NOMO-1 treated with DMSO at 0.1 percent for 48 hours (cell line): ENCODE data around the gene OTOF.

Experiments used
- DNase-seq: peaks from one replicate; lab custom pipeline; 2025; ENCODE audit not compliant: unreplicated experiment; lab: John Stamatoyannopoulos, UW

OTOF gene

GRCh38 chr2:26477911-26478253 is at the start of gene OTOF:
TSS of gene OTOF (minus strand) at chr2:26478124.
- no peak for DNase-seq

DNA sequence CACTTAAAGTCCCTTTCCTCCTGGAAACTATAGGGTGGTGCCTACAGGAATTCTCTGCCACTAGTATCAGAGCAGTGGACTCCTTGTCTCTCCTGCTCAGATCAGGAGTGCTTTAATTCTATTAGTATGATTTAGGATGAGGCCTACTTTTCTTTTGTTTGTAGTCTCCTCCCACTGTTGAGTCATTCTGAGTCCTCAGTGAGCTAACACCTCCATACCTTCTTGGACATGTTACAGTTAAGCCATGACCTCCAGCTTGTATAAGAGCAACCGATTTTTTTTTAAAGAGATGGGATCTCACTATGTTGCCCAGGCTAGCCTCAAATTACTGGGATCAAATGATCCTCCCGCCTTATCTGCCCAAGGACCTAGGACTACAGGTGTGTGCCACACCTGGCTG is 48.7 kb upstream of the OTOF start:
- no peak for DNase-seq

- DNase-seq = no peak
Measured at GRCh38 chr2:26526105-26526504, 48.2 kb upstream of the OTOF start.

- DNase-seq = no peak
Measured at GRCh38 chr2:26523750-26524149, 45.8 kb upstream of the OTOF start.

DNA sequence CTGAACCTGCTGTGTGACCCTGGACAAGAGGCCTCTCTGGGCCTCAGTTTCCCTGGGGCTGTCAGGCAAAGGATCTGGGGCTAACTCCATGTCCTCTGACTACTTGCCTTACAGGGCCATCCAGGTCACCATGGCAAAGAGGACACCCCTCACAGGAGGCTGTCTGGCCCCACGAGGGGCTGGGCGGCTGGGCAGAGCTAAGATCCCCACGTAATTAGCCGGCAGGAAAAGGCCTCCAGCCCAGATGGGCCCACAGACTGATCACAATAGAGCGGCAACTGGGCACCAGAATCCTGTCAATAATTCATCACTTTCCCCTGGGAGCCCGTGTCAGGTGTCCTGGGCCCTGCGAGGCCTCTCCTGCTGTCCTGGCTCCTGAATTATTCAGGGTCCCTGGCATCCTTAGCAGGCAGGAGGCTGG is 44.8 kb upstream of the OTOF start:
- DNase-seq = no peak

GRCh38 chr2:26522325-26522724 is 44.4 kb upstream of the OTOF start:
- no peak for DNase-seq

- no peak for DNase-seq
Measured at GRCh38 chr2:26521913-26522180, 43.9 kb upstream of the OTOF start.

DNA sequence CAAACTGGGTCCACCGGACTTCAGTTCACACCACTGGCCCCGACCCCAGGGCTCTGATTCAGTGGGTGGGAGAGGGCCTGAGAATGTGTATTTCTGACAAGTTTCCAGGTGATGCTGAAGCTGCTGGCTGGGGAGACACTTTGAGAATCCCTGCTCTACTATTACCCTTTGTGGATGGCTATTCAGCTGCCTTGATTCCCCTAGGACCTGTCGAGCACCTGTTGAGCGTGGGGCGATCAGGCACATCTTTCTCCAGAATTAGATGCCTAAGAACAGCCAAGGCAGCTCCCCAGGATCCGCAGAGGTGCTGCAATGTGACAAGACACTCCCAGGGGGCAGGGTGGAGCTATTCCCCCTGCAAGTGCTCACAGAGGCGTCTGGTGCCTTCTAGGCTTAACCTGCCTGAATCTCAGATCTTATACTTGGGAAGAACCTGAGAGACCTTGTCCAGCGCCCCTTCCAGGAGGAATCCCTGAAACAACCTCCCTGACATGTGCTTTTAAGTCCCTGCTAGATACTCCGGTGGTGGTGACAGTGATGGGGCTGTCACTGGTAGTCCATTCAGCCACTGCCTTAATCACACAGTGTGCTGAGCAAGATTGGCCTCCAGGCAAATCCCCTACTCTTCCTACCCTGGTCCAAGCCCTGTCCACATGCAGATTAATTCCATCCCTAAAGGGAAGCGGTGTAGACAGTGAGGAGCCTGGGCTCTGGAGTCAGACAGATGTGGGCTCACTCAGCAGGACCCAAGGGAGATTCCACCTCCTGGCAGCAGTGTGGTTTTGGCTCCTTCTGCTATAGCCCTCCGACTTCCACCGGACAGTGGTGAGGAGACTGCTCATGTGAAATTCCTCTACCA is 43.4 kb upstream of the OTOF start:
- DNase-seq = no peak

- no peak for DNase-seq
Measured at GRCh38 chr2:26520148-26520449, 42.2 kb upstream of the OTOF start.

GRCh38 chr2:26519396-26520147 is 41.6 kb upstream of the OTOF start:
- no peak for DNase-seq

DNA sequence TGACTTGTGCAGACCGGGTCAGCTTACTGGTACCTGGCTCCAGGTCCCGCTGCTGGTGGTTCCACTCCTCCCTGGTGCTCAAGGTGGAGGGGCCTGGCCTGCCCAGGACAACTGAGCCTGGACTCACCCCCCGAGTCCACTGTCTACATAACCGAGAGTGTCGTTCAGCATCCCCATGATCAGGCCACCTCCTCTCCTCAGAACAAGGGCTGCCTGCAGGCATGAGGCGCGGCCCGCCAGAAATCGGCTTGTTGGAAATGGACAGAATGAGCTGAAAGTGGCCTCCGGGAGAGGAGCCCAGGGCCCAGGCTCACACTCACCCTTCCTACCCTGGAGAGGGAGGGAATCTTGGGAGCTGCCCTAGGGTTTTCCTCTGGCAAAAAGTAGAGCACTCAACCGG is 38.9 kb upstream of the OTOF start:
- no peak for DNase-seq

GRCh38 chr2:26516246-26516645 is 38.3 kb upstream of the OTOF start:
- no peak for DNase-seq

- DNase-seq = no peak
Measured at GRCh38 chr2:26515771-26516170, 37.8 kb upstream of the OTOF start.

- DNase-seq = no peak
Measured at GRCh38 chr2:26514045-26514444, 36.1 kb upstream of the OTOF start.

- DNase-seq = no peak
Measured at GRCh38 chr2:26513261-26513660, 35.3 kb upstream of the OTOF start.

DNA sequence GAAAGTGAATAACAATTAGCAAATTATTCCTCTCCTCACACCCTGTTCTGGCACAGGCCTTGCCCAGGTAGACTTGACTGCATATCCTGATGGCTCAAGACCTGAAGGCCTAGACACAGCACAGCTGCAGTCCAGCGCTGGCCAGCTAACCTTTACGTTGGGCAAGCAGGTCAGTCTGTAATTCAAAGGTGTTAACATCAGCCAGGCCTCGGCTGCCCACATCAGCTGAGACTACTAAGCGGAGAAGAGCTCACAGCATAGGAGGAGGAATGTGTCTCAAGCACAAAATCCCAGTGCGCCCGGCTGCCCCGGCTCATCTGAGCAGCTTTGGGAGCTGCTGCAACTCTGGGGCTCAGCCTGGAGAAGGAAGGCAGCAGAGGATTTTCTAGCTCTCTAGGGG is 33.5 kb upstream of the OTOF start:
- no peak for DNase-seq

GRCh38 chr2:26510344-26510973 is 32.5 kb upstream of the OTOF start:
- DNase-seq = no peak

DNA sequence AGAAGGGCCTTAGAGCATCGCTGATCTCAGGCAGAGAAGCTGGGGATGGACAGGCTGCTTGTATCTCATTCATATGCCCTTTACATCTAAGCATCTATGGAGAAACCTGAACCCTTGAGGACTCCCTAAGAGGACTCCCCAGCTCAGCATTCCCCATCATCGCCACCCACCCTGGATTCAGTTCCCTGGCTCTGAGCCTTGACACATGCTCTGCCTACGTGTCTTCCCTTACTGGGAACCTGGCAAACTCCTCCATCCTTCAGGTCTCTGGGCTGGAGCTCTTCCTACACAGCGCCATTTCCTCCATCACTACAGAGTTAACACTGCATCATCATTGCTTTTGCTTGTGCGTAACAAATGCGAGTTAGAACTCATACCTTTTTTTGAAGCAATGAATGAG is 31.2 kb upstream of the OTOF start:
- DNase-seq = no peak

DNA sequence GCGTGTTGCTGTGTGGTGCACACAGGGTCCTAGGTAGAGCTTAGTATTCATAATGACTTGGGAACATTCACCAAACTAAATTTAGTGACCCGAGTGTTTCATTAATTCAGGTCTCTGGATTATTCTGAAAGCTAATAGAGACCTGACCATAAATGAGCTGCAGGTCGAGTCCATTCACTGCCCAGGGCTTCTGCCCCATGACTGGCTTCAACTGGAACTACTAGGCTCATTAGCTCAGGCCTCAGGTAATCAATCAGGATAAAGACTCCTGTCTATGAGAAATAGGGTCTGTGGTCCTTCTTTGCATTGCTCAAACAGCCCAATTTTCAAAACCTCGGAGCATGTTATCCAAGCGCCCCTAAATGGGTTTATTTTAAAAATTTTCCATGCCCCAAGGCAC is 30.0 kb upstream of the OTOF start:
- DNase-seq = no peak

DNA sequence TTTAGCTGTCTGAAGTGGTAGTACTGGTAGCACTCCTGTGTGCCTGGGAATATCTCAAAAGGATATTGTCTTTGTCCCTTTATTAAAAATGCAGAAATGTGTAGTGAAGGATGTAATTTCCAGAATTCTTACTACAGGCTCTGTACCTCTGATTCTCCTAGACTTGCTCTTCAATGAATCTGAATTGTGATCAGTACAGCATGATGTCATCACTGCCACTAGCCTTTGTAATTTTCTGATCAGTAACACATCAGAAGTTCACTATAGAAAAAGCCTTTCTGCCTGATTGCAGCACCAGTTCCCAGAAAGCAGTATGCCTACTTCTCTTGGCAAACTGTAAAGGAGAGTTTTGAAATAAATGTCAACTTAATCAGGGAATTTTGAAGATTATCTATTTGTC is 29.2 kb upstream of the OTOF start:
- no peak for DNase-seq

DNA sequence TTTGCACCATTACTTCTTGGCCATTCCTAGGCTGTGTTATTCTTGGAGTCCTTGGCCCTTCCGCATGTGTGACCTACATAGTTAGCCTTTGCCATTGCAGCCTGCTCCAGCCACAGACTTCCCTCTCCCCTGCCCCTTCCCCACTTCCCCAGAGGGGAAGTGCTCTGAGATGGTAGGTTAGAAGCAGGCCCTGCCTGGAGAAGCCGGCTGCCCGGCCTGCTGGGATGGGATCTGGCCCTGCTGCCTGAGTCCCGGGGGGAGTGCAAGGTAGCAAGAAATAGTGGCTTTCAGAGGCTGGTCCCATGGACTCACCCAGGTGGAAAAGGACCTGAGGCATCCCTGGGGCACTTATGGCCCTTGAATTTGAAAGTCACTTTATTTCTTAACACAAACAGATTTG is 28.4 kb upstream of the OTOF start:
- no peak for DNase-seq

DNA sequence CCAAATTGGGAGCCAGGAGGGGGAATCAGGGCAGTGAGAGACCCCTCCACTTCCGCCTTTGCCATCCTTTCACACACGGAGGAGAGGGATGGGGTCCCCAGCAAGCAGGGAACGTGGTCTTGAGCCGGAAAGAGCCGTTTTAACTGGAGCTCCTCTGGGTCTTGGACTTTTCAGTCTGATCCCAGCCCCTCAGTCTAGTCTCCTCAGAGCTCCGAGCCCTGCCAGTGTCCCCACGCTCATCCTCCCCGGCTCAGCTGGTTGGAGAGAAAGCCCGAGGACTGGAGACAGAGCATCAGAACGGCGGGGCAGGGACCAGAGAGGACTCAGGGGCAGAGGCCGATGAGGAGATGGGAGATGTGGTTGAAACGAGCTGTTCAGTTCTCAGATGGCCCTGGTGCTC is 26.1 kb upstream of the OTOF start:
- no peak for DNase-seq
